HAP-1 (cell line): ENCODE data around the gene GCKR.
"Not testable (repeated sequence)": the region's sequence is repeated elsewhere in the genome, so short reads cannot be mapped to it uniquely, and the experiment has no call there.

Experiments
- DNase-seq, 2 experiments: peaks; one replicate each; pipeline ENCODE4 v3.0.0-alpha.2; 2016 to 2020; ENCODE audit warnings: low spot score in 2 of 2
- H3K27me3 ChIP-seq: fragments of 250-450 bp; sonication (Bioruptor Pico); 2 replicates; pipeline ENCODE4 v1.5.1; 2020; ENCODE audit warnings: low read depth, mild to moderate bottlenecking, moderate library complexity
- H3K36me3 ChIP-seq: fragments of 250-450 bp; sonication (Bioruptor Pico); replicated peaks from 2 replicates; pipeline ENCODE4 v1.5.1; 2020; ENCODE audit warnings: mild to moderate bottlenecking
- H3K4me1 ChIP-seq: fragments of 250-450 bp; sonication (Bioruptor Pico); 2 replicates; pipeline ENCODE4 v1.5.1; 2020; ENCODE audit warnings: mild to moderate bottlenecking
- H3K4me3 ChIP-seq: fragments of 250-450 bp; sonication (Bioruptor Pico); 2 replicates; pipeline ENCODE4 v1.5.1; 2020; ENCODE audit warnings: mild to moderate bottlenecking, moderate library complexity
- H3K9me3 ChIP-seq: fragments of 250-450 bp; sonication (Bioruptor Pico); 2 replicates; pipeline ENCODE4 v1.5.1; 2020; ENCODE audit warnings: mild to moderate bottlenecking, moderate library complexity
- in situ Hi-C: fragments of 300-500 bp; cut with MboI; formaldehyde crosslinking; loops from 3 replicates; pipeline ENCODE4 v1.14.3; 2020; ENCODE audit warnings: low sequenced_read_pairs, inconsistent platforms, mixed read lengths

The GCKR gene

GRCh38 chr2:27531983-27532382, 35.3 kb downstream of the GCKR start:
- Histone ChIP-seq H3K36me3 (no peaks in the 10 kb centered on the region), H3K4me3 (no peak overlapping the region), H3K27me3 (no peaks in the 10 kb centered on the region), H3K4me1 (no peaks in the 10 kb centered on the region), H3K9me3 (no peaks in the 10 kb centered on the region)
- DNase-seq: no peak
- in situ Hi-C loops: no loop called here

- no peak for DNase-seq
Measured at GRCh38 chr2:27537287-27537686, 40.6 kb downstream of the GCKR start.

DNA sequence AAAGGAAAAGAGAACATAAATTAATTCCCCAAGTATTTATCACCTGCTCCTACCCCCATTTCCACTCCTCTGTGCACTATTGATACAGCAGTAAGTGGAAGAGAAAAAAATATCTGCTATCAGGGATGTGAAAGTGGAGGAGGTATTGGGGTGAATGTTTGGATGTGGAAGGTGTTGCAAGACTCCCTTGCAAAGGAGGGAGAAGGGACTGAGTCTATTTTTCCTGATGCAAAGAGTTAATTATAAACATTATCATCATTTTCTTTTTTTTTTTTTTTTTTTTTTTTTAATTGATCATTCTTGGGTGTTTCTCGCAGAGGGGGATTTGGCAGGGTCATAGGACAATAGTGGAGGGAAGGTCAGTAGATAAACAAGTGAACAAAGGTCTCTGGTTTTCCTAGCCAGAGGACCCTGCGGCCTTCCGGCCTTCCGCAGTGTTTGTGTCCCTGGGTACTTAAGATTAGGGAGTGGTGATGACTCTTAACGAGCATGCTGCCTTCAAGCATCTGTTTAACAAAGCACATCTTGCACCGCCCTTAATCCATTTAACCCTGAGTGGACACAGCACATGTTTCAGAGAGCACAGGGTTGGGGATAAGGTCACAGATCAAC, 42.3 kb downstream of the GCKR start:
- H3K4me1 ChIP-seq, H3K36me3 ChIP-seq, DNase-seq, H3K27me3 ChIP-seq, H3K9me3 ChIP-seq, H3K4me3 ChIP-seq, in situ Hi-C loops: not testable (repeated sequence)

More at GRCh38 chr2:27537287-27537686, 40.6 kb downstream of the GCKR start:
- Histone ChIP-seq H3K27me3 (no peaks in the 10 kb centered on the region), H3K4me3 (no peak overlapping the region), H3K36me3 (no peaks in the 10 kb centered on the region), H3K4me1 (no peaks in the 10 kb centered on the region), H3K9me3 (no peaks in the 10 kb centered on the region)
- in situ Hi-C loops: no loop called here

GRCh38 chr2:27539649-27540048, 43.0 kb downstream of the GCKR start:
- H3K4me1 ChIP-seq, in situ Hi-C loops, H3K9me3 ChIP-seq, H3K36me3 ChIP-seq, DNase-seq, H3K4me3 ChIP-seq, H3K27me3 ChIP-seq: not testable (repeated sequence)

- no peaks in the 10 kb centered on the region for H3K9me3 ChIP-seq
- in situ Hi-C loops: no loop called here
Measured at GRCh38 chr2:27544143-27544821, 47.6 kb downstream of the GCKR start.

DNA sequence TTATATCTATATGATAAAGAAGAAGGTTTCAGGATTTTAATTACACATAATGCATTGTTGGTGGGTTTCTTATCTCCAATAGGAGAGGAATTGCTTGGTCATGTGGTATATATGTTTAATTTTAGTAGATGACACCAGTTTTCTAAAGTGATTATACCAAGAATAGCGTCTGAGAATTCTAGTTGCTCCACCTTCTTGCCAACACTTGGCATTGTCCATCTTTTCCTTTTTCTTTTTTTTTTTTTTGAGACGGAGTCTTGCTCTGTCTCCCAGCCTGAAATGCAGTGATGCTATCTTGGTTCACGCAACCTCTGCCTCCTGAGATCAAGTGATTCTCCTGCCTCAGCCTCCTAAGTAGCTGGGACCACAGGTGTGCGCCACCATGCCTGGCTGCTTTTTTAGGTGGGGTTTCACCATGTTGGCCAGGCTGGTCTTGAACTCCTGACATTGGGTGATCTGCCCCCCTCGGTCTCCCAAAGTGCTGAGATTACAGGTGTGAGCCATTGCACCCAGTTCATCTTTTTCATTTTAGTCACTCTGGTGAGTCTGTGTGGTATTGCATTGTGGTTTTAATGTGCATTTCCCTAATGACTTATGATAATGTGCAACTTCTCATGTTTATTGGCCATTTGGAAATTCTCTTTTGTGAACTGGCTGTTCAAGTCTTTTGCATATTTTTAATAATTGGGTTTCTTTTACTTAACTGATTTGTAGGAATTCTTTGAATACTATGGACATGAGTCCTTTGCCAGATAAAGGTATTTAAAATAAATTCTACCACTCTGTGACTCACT, 48.9 kb downstream of the GCKR start:
- in situ Hi-C loops: no loop called here
- no peaks in the 10 kb centered on the region for H3K27me3 ChIP-seq
- H3K9me3 ChIP-seq: no peaks in the 10 kb centered on the region
- H3K4me1 ChIP-seq: no peaks in the 10 kb centered on the region
- no peak overlapping the region for H3K4me3 ChIP-seq
- no peaks in the 10 kb centered on the region for H3K36me3 ChIP-seq
- no peak for DNase-seq

More at GRCh38 chr2:27544143-27544821, 47.6 kb downstream of the GCKR start:
- Histone ChIP-seq H3K36me3 (no peaks in the 10 kb centered on the region), H3K27me3 (no peaks in the 10 kb centered on the region), H3K4me1 (no peaks in the 10 kb centered on the region), H3K4me3 (no peak overlapping the region)
- DNase-seq: no peak

GRCh38 chr2:27549303-27549702, 52.7 kb downstream of the GCKR start:
- no peak for DNase-seq
- Histone ChIP-seq H3K4me3 (no peak overlapping the region), H3K9me3 (no peaks in the 10 kb centered on the region), H3K36me3 (no peaks in the 10 kb centered on the region), H3K4me1 (no peaks in the 10 kb centered on the region), H3K27me3 (peaks cover 10% of the 10 kb centered on the region)
- in situ Hi-C loops: no loop called here

DNA sequence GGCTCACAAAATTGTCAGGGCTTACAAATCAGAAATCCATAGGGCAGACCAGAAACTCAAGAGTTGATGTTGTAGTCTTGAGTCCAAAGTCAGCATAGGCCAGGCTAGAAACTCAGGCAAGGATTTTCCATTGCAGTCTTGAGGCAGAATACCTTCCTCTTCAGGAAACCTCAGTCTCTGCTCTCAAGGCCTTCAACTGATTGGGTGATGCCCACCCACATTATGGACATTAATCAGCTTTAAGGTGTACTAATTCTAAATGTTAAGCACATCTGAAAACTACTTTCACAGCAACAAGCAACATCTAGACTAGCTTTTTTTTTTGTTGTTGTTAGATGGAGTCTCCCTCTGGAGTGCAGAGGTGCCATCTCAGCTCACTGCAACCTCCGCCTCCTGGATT, 54.9 kb downstream of the GCKR start:
- no peak for DNase-seq
- Histone ChIP-seq H3K36me3 (no peaks in the 10 kb centered on the region), H3K27me3 (peaks cover 10% of the 10 kb centered on the region), H3K4me1 (no peaks in the 10 kb centered on the region), H3K4me3 (no peak overlapping the region), H3K9me3 (no peaks in the 10 kb centered on the region)
- in situ Hi-C loops: no loop called here

- H3K9me3 ChIP-seq: no peaks in the 10 kb centered on the region
- H3K27me3 ChIP-seq: peaks cover 10% of the 10 kb centered on the region
- H3K4me1 ChIP-seq: no peaks in the 10 kb centered on the region
- no peak overlapping the region for H3K4me3 ChIP-seq
- no peak for DNase-seq
- in situ Hi-C loops: no loop called here
- H3K36me3 ChIP-seq: no peaks in the 10 kb centered on the region
Measured at GRCh38 chr2:27552941-27553340, 56.3 kb downstream of the GCKR start.

DNA sequence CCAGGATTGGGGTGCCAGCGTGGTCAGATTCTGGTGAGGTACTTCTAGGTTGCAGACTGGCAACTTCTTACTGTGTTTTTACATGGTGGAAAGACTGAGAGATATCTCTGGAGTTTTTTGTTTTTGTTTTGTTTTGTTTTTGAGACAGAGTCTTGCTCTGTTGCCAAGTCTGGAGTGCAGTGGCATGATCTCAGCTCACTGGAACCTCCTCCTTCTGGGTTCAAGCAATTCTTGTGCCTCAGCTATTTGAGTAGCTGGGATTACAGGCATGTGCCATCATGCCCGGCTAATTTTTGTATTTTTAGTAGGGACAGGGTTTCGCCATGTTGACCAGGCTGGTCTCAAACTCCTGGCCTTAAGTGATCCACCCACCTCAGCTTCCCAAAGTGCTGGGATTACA, 57.8 kb downstream of the GCKR start:
- H3K36me3 ChIP-seq, in situ Hi-C loops, H3K27me3 ChIP-seq, H3K9me3 ChIP-seq, DNase-seq, H3K4me3 ChIP-seq, H3K4me1 ChIP-seq: not testable (repeated sequence)

DNA sequence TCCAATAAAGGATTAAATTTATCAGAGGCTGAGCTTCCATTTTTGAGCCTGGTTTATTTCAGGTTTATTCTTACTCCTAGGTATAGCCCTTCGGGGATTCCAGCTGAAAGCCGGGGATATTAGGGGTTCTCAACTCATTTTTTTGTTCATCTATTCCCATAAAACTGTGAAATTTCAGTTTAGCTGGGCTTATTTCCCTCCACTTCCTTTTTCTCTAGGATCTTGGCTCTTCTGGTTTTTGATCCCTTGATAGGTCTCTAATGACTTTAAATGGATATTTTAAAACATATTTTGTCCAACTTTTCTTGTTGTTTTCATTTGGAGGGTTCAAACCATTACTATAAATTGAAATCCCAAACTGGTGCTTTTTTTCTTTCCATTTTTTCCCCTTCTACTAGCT, 62.6 kb downstream of the GCKR start:
- no peaks in the 10 kb centered on the region for H3K9me3 ChIP-seq
- H3K4me1 ChIP-seq: no peaks in the 10 kb centered on the region
- H3K36me3 ChIP-seq: no peaks in the 10 kb centered on the region
- no peak overlapping the region for H3K4me3 ChIP-seq
- no peaks in the 10 kb centered on the region; the same call in 1 of the 2 replicates for H3K27me3 ChIP-seq
- in situ Hi-C loops: no loop called here
- DNase-seq: no peak

GRCh38 chr2:27561060-27561459, 64.4 kb downstream of the GCKR start:
- H3K4me1 ChIP-seq: no peaks in the 10 kb centered on the region
- no peaks in the 10 kb centered on the region for H3K36me3 ChIP-seq
- no peaks in the 10 kb centered on the region for H3K9me3 ChIP-seq
- no peak for DNase-seq
- no peak overlapping the region for H3K4me3 ChIP-seq
- in situ Hi-C loops: no loop called here
- H3K27me3 ChIP-seq: peaks cover 3% of the 10 kb centered on the region; the same call in 1 of the 2 replicates

GRCh38 chr2:27566628-27567027, 70.0 kb downstream of the GCKR start:
- DNase-seq: no peak
- H3K4me3 ChIP-seq: no peak overlapping the region
- no peaks in the 10 kb centered on the region for H3K9me3 ChIP-seq
- H3K4me1 ChIP-seq: no peaks in the 10 kb centered on the region
- no peaks in the 10 kb centered on the region for H3K36me3 ChIP-seq
- peaks cover 5% of the 10 kb centered on the region for H3K27me3 ChIP-seq
- in situ Hi-C loops: no loop called here

DNA sequence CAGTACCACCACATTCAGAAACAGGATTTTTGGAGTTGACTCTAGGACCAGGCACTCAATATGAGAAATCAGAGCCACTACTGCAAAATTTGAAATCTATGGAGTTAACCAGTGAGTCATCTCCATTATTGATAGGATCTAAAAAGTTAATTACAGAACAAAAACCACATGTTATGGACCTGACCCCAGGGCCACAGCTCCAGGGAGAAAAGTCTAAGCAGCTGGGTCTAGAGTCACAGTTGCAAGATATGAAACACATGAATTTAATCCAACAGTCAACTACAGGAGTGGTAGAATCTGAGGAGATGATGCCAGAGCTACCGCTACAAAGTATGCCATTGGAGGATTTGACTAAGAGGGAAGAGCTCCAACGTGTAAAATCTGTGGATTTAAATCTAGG, 72.8 kb downstream of the GCKR start:
- DNase-seq: no peak
- peaks cover 5% of the 10 kb centered on the region for H3K27me3 ChIP-seq
- H3K4me1 ChIP-seq: no peaks in the 10 kb centered on the region
- H3K4me3 ChIP-seq: no peak overlapping the region
- H3K9me3 ChIP-seq: no peaks in the 10 kb centered on the region
- H3K36me3 ChIP-seq: no peaks in the 10 kb centered on the region
- in situ Hi-C loops: no loop called here
